Osteoblast (primary cell): Measurements from ENCODE around the gene TBC1D9. TPM values are rescaled to one million over a fixed set of nuclear protein-coding genes. Genes with fewer than 3 reads are reported as not detected.
"Not testable (repeated sequence)": the region's sequence is repeated elsewhere in the genome, so short reads cannot be mapped to it uniquely, and the experiment has no call there.

ENCODE experiments used
- DNase-seq: peaks from one replicate; pipeline ENCODE4 v3.0.0; 2011; ENCODE audit warnings: low spot score, mixed read lengths; ENCODE audit not compliant: insufficient read length; ENCODE audit errors: missing footprints
- H2AFZ ChIP-seq: 2 replicates; pipeline ENCODE4 v1.6.0; 2011; ENCODE audit warnings: mild to moderate bottlenecking, low read length
- H3K27ac ChIP-seq: 2 replicates; pipeline ENCODE4 v1.5.1; 2011; ENCODE audit warnings: mild to moderate bottlenecking, low read depth, low read length, moderate library complexity
- H3K27me3 ChIP-seq: 2 replicates; pipeline ENCODE4 v1.6.0; 2012; ENCODE audit warnings: mild to moderate bottlenecking, control low read depth, inconsistent platforms, low read length, moderate library complexity; ENCODE audit not compliant: insufficient read depth
- H3K36me3 ChIP-seq: 2 replicates; pipeline ENCODE4 v1.5.1; 2011; ENCODE audit warnings: mild to moderate bottlenecking, low read length, control low read depth, moderate library complexity; ENCODE audit not compliant: insufficient read depth
- H3K4me1 ChIP-seq: 2 replicates; pipeline ENCODE4 v1.5.1; 2011; ENCODE audit warnings: mild to moderate bottlenecking, low read length, control low read depth, moderate library complexity; ENCODE audit not compliant: insufficient read depth
- H3K4me2 ChIP-seq: 2 replicates; pipeline ENCODE4 v1.6.0; 2011; ENCODE audit warnings: mild to moderate bottlenecking, low read length; ENCODE audit not compliant: insufficient read depth
- H3K4me3 ChIP-seq: fragments of 200-600 bp; sonication (generic); 3 replicates; pipeline ENCODE4 v1.5.1; 2012; ENCODE audit warnings: mild to moderate bottlenecking, low read length, inconsistent platforms; ENCODE audit not compliant: insufficient read depth
- H3K79me2 ChIP-seq: 2 replicates; pipeline ENCODE4 v1.6.0; 2012; ENCODE audit warnings: mild to moderate bottlenecking, low read length, control low read depth, inconsistent platforms; ENCODE audit not compliant: insufficient read depth
- H3K9me3 ChIP-seq: 2 replicates; pipeline ENCODE4 v1.5.1; 2011; ENCODE audit warnings: low read depth, low read length, control low read depth
- H4K20me1 ChIP-seq: 2 replicates; pipeline ENCODE4 v1.6.0; 2012; ENCODE audit warnings: mild to moderate bottlenecking, low read length, control low read depth; ENCODE audit not compliant: insufficient read depth
- total RNA-seq: library from RNA; depleted of rRNA; stranded (reverse); fragments of >200 nt; gene quantifications from 2 replicates; pipeline ENCODE4 v1.2.3, GENCODE V29; 2012
- TF ChIP-seq, protein P1 (sequence below): IDR thresholded peaks from 2 replicates; pipeline ENCODE4 v1.5.1; 2011; ENCODE audit warnings: mild to moderate bottlenecking, low read depth, low read length, moderate library complexity; ENCODE audit errors: extremely low read depth

TBC1D9 gene
- total RNA-seq, 1 donor, result 19.5 TPM

DNA sequence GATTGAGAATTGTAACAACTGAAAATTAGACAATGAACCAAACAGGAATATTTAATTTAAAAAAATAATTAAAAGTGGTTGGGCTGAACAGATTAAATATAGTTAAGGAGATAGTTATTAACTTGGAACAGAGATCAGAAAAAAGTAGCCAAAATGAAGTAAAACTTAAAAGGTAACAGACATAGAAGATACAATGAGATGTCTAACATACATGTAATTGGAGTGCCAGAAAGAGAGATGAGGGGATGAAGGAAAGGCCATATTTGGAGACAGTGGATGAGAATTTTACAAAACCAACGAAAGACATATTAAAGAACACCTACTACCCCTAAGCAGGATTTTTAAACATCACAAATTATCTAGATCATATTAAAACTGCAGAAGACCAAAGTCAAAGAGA, 8.0 kb downstream of the TBC1D9 start:
- peaks cover 4% of the 10 kb centered on the region for H4K20me1 ChIP-seq
- DNase-seq, result no peak

DNA sequence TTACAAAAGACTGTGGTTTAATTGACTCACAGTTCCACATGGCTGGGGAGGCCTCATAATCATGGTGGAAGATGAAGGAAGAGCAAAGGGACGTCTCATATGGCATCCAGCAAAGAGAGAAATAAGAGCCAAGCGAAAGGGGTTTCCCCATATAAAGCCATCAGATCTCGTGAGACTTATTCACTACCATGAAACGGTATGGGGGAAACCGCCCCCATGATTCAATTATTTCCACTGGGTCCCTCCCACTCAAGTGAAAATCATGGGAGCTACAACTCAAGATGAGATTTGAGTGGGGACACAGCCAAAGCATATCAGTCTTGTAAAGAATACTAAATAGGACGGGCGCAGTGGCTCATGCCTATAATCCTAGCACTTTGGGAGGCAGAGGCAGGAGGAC, 9.6 kb downstream of the TBC1D9 start:
- H3K4me2 ChIP-seq, H2AFZ ChIP-seq, H3K27me3 ChIP-seq, H3K27ac ChIP-seq, H3K4me3 ChIP-seq, H3K9me3 ChIP-seq, DNase-seq, H3K36me3 ChIP-seq: not testable (repeated sequence)
- H3K4me1 ChIP-seq, result peaks cover 14% of the 10 kb centered on the region
- peaks cover 17% of the 10 kb centered on the region for H4K20me1 ChIP-seq
- peaks cover 24% of the 10 kb centered on the region for H3K79me2 ChIP-seq

More for the DNA sequence above, 8.0 kb downstream of the TBC1D9 start:
- no peaks in the 10 kb centered on the region for H3K36me3 ChIP-seq
- no peak overlapping the region for H3K27ac ChIP-seq
- no peak overlapping the region for H2AFZ ChIP-seq
- no peaks in the 10 kb centered on the region for H3K27me3 ChIP-seq
- no peak overlapping the region for H3K4me3 ChIP-seq
- peaks cover 34% of the 10 kb centered on the region for H3K79me2 ChIP-seq
- H3K4me2 ChIP-seq, result no peak overlapping the region
- H3K9me3 ChIP-seq, result no peaks in the 10 kb centered on the region
- TF ChIP-seq, protein P1, sequence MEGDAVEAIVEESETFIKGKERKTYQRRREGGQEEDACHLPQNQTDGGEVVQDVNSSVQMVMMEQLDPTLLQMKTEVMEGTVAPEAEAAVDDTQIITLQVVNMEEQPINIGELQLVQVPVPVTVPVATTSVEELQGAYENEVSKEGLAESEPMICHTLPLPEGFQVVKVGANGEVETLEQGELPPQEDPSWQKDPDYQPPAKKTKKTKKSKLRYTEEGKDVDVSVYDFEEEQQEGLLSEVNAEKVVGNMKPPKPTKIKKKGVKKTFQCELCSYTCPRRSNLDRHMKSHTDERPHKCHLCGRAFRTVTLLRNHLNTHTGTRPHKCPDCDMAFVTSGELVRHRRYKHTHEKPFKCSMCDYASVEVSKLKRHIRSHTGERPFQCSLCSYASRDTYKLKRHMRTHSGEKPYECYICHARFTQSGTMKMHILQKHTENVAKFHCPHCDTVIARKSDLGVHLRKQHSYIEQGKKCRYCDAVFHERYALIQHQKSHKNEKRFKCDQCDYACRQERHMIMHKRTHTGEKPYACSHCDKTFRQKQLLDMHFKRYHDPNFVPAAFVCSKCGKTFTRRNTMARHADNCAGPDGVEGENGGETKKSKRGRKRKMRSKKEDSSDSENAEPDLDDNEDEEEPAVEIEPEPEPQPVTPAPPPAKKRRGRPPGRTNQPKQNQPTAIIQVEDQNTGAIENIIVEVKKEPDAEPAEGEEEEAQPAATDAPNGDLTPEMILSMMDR, result no peak
- peaks cover 6% of the 10 kb centered on the region for H3K4me1 ChIP-seq

DNA sequence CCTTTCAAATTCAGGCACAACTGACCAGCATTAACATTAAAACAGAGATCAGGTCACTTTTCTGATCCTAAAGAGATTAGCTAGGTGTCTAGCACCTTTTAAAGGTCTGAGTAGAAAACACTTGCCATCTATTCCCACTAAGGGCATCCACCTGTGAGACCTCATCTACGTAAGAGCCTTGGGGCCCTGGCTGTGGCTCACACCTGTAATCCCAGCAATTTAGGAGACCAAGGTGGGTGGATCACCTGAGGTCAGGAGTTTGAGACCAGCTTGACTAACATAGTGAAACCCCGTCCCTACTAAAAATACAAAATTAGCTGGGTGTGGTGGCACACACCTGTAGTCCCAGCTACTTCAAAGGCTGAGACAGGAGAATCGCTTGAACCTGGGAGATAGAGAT, 11.8 kb downstream of the TBC1D9 start:
- no peaks in the 10 kb centered on the region for H3K36me3 ChIP-seq
- peaks cover 18% of the 10 kb centered on the region for H4K20me1 ChIP-seq
- no peak overlapping the region for H3K4me2 ChIP-seq
- H3K9me3 ChIP-seq, result no peaks in the 10 kb centered on the region
- H3K4me1 ChIP-seq, result peaks cover 14% of the 10 kb centered on the region
- H2AFZ ChIP-seq, result no peak overlapping the region
- H3K79me2 ChIP-seq, result peaks cover 26% of the 10 kb centered on the region
- no peaks in the 10 kb centered on the region for H3K27me3 ChIP-seq
- H3K4me3 ChIP-seq, result no peak overlapping the region
- TF ChIP-seq, protein P1, result no peak
- no peak for DNase-seq
- no peak overlapping the region for H3K27ac ChIP-seq

DNA sequence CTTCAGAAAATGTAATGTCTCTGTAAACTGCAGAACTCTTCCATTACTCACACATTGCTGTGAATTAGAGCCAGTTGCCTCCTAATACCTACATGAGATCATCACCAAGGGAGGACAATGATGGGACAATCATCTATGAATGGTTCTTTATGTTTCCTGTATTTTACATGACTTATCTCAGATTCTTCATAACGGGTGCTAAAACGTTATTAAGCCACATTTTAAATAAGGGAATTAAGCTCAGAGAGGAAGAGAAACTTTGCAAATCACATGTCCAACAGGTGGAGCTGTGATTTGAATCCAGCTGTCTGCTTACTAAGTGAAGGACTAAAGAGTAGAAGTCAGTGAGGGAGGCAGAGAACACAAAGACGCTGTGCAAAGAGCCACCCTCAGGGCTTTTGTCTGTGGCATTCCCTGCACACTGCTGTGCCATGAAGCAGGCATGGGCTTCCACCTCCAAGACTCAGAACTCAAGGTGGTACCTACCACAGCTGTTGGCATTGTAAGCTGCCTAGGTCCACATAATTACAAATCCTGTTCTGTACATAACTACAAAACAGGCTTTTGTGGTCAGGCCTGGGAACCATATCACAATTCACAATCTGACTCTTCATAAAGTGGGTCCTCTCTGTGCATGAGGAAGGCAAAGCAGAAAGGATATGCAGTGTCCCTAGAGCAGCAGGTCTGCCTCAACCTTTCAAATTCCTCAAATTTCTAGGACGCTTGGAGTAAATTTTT, 12.8 kb downstream of the TBC1D9 start:
- Histone ChIP-seq H2AFZ (no peak overlapping the region), H3K4me1 (peaks cover 14% of the 10 kb centered on the region), H3K4me3 (no peak overlapping the region), H3K36me3 (no peaks in the 10 kb centered on the region), H3K79me2 (peaks cover 23% of the 10 kb centered on the region), H3K4me2 (peak overlapping the region; percentile 52), H3K9me3 (no peaks in the 10 kb centered on the region), H3K27me3 (no peaks in the 10 kb centered on the region), H4K20me1 (peaks cover 20% of the 10 kb centered on the region), H3K27ac (no peak overlapping the region)
- DNase-seq, result peak; percentile 66
- TF ChIP-seq, protein P1, result no peak
